ENCODE data around the gene TNFRSF4. TPM values are rescaled to one million over a fixed set of nuclear protein-coding genes. Genes with fewer than 3 reads are reported as not detected.
A peak's percentile ranks its signal among the peaks of the same experiment; 100 is the strongest.

TNFRSF4 gene
- total and polyA plus RNA-seq, 2 of the 8 experiments (the other 6 are each of a cell fraction or from before 2014, with no cell fraction given), result 0.06 TPM; not detected in 1

GRCh38 chr1:1164701-1165451 lies 49.1 kb downstream of the TNFRSF4 start (continued):
- TF ChIP-seq MAX (IDR thresholded peaks at IDR 0.05) (peak; percentile 79), TEAD4 (IDR thresholded peaks at IDR 0.05; ENCODE audit: low read depth, low read length) (peak; percentile 54; the same call in 1 of the 2 replicates), YY1 (IDR thresholded peaks at IDR 0.05; ENCODE audit: low read depth, low read length) (no peak), ZNF274 (IDR thresholded peaks at IDR 0.05; ENCODE audit: borderline replicate concordance, extremely low read depth, low read length) (no peak)
- TF ChIP-seq, protein P1, sequence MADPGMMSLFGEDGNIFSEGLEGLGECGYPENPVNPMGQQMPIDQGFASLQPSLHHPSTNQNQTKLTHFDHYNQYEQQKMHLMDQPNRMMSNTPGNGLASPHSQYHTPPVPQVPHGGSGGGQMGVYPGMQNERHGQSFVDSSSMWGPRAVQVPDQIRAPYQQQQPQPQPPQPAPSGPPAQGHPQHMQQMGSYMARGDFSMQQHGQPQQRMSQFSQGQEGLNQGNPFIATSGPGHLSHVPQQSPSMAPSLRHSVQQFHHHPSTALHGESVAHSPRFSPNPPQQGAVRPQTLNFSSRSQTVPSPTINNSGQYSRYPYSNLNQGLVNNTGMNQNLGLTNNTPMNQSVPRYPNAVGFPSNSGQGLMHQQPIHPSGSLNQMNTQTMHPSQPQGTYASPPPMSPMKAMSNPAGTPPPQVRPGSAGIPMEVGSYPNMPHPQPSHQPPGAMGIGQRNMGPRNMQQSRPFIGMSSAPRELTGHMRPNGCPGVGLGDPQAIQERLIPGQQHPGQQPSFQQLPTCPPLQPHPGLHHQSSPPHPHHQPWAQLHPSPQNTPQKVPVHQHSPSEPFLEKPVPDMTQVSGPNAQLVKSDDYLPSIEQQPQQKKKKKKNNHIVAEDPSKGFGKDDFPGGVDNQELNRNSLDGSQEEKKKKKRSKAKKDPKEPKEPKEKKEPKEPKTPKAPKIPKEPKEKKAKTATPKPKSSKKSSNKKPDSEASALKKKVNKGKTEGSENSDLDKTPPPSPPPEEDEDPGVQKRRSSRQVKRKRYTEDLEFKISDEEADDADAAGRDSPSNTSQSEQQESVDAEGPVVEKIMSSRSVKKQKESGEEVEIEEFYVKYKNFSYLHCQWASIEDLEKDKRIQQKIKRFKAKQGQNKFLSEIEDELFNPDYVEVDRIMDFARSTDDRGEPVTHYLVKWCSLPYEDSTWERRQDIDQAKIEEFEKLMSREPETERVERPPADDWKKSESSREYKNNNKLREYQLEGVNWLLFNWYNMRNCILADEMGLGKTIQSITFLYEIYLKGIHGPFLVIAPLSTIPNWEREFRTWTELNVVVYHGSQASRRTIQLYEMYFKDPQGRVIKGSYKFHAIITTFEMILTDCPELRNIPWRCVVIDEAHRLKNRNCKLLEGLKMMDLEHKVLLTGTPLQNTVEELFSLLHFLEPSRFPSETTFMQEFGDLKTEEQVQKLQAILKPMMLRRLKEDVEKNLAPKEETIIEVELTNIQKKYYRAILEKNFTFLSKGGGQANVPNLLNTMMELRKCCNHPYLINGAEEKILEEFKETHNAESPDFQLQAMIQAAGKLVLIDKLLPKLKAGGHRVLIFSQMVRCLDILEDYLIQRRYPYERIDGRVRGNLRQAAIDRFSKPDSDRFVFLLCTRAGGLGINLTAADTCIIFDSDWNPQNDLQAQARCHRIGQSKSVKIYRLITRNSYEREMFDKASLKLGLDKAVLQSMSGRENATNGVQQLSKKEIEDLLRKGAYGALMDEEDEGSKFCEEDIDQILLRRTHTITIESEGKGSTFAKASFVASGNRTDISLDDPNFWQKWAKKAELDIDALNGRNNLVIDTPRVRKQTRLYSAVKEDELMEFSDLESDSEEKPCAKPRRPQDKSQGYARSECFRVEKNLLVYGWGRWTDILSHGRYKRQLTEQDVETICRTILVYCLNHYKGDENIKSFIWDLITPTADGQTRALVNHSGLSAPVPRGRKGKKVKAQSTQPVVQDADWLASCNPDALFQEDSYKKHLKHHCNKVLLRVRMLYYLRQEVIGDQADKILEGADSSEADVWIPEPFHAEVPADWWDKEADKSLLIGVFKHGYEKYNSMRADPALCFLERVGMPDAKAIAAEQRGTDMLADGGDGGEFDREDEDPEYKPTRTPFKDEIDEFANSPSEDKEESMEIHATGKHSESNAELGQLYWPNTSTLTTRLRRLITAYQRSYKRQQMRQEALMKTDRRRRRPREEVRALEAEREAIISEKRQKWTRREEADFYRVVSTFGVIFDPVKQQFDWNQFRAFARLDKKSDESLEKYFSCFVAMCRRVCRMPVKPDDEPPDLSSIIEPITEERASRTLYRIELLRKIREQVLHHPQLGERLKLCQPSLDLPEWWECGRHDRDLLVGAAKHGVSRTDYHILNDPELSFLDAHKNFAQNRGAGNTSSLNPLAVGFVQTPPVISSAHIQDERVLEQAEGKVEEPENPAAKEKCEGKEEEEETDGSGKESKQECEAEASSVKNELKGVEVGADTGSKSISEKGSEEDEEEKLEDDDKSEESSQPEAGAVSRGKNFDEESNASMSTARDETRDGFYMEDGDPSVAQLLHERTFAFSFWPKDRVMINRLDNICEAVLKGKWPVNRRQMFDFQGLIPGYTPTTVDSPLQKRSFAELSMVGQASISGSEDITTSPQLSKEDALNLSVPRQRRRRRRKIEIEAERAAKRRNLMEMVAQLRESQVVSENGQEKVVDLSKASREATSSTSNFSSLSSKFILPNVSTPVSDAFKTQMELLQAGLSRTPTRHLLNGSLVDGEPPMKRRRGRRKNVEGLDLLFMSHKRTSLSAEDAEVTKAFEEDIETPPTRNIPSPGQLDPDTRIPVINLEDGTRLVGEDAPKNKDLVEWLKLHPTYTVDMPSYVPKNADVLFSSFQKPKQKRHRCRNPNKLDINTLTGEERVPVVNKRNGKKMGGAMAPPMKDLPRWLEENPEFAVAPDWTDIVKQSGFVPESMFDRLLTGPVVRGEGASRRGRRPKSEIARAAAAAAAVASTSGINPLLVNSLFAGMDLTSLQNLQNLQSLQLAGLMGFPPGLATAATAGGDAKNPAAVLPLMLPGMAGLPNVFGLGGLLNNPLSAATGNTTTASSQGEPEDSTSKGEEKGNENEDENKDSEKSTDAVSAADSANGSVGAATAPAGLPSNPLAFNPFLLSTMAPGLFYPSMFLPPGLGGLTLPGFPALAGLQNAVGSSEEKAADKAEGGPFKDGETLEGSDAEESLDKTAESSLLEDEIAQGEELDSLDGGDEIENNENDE (IDR thresholded peaks at IDR 0.05; ENCODE audit: insufficient replicate concordance, low read length), result no peak
